ENCODE measurements around the gene HFE. TPM values are rescaled to one million over a fixed set of nuclear protein-coding genes. Genes with fewer than 3 reads are reported as not detected.
A peak's percentile ranks its signal among the peaks of the same experiment; 100 is the strongest.
"Not testable (repeated sequence)": the region's sequence is repeated elsewhere in the genome, so short reads cannot be mapped to it uniquely, and the experiment has no call there.

Gene HFE
- total RNA-seq, 3 donors from 2014 or later = 0.28 TPM; not detected in 2

- Mint-ChIP-seq H3K36me3 (ENCODE audit: insufficient read depth) (no peaks in the 10 kb centered on the region), H3K4me3 (no peak overlapping the region), H3K9me3 (no peaks in the 10 kb centered on the region), H3K27me3 (ENCODE audit: low read depth) (no peaks in the 10 kb centered on the region), H3K4me1 (ENCODE audit: low read depth) (peaks cover 6% of the 10 kb centered on the region)
- no peak for ATAC-seq
- DNase-seq = no peak
Observed at GRCh38 chr6:26113570-26113969, 26.3 kb downstream of the HFE start.

GRCh38 chr6:26115226-26115625 lies 28.0 kb downstream of the HFE start:
- no peak for DNase-seq
- H3K4me3 Mint-ChIP-seq = no peak overlapping the region
- no peaks in the 10 kb centered on the region for H3K27me3 Mint-ChIP-seq (ENCODE audit: low read depth)
- H3K4me1 Mint-ChIP-seq (ENCODE audit: low read depth) = peaks cover 6% of the 10 kb centered on the region
- no peaks in the 10 kb centered on the region for H3K9me3 Mint-ChIP-seq
- H3K36me3 Mint-ChIP-seq (ENCODE audit: insufficient read depth) = no peaks in the 10 kb centered on the region
- ATAC-seq = no peak

DNA sequence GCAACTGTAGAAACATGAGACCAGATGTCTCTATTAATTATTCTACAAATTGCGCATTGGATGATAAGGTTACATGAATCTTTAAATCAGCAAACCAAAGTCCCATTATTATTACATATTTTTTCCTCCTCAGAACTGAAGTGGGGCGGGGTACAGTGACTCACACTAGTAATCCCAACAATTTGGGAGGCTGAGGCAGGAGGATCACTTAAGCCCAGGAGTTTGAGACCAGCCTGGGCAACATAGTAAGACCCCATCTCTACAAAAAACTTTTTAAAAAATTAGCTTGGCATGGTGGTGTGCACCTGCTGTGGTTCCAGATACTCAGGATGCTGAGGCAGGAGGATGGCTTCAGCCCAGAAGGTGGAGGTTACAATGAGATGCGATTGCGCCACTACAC lies 29.0 kb downstream of the HFE start:
- Mint-ChIP-seq H3K4me1 (ENCODE audit: low read depth) (peaks cover 6% of the 10 kb centered on the region), H3K36me3 (ENCODE audit: insufficient read depth) (no peaks in the 10 kb centered on the region), H3K9me3 (no peaks in the 10 kb centered on the region), H3K27me3 (ENCODE audit: low read depth) (no peaks in the 10 kb centered on the region), H3K4me3 (no peak overlapping the region)
- ATAC-seq = no peak
- DNase-seq = no peak

DNA sequence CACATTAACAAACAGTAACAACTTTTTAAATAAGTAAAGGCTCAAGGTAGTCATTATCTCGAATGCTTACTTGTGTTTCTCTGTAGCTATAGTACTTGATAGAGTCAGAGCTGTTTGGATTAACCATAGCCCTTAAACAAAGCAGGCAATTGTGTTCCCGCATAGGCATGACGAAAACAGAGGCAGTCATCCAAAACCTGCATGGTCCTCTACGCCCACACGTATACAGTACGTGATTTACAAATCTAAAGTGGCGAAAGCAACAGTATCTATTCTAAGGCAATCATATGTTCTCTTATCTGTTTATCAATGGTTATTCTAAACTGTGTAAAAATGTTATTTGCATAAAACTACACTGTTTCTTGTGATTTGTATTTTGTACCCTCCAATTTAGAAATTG lies 31.8 kb downstream of the HFE start:
- H3K4me1 Mint-ChIP-seq (ENCODE audit: low read depth) = peaks cover 19% of the 10 kb centered on the region
- no peaks in the 10 kb centered on the region for H3K27me3 Mint-ChIP-seq (ENCODE audit: low read depth)
- no peaks in the 10 kb centered on the region for H3K9me3 Mint-ChIP-seq
- H3K36me3 Mint-ChIP-seq (ENCODE audit: insufficient read depth) = peaks cover 2% of the 10 kb centered on the region
- DNase-seq = no peak
- no peak overlapping the region for H3K4me3 Mint-ChIP-seq
- no peak for ATAC-seq

- H3K4me1 Mint-ChIP-seq (ENCODE audit: low read depth) = peaks cover 17% of the 10 kb centered on the region
- H3K27me3 Mint-ChIP-seq (ENCODE audit: low read depth); ATAC-seq; DNase-seq; H3K4me3 Mint-ChIP-seq; H3K36me3 Mint-ChIP-seq (ENCODE audit: insufficient read depth); H3K9me3 Mint-ChIP-seq: not testable (repeated sequence)
Observed at GRCh38 chr6:26120115-26120514, 32.9 kb downstream of the HFE start.

DNA sequence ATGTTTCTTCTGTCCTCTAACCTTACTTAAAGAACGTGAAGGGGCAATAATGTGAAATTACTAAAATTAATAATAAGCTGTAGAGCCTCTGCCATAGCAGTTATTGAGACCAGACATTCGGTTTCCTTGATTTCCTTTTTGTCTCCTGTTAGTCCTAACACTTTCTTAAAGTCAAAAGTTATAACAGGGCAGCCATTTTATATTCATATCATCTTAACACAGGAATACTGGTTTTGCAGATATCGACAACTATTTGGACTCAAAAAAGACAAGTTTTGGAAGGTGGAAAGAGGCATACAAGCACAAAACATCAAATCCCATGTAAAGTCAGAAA lies 33.5 kb downstream of the HFE start:
- Mint-ChIP-seq H3K4me3 (no peak overlapping the region), H3K4me1 (ENCODE audit: low read depth) (peaks cover 13% of the 10 kb centered on the region), H3K36me3 (ENCODE audit: insufficient read depth) (peaks cover 2% of the 10 kb centered on the region), H3K9me3 (no peaks in the 10 kb centered on the region), H3K27me3 (ENCODE audit: low read depth) (no peaks in the 10 kb centered on the region)
- ATAC-seq (no peak), DNase-seq (no peak)

- no peak for DNase-seq
- Mint-ChIP-seq H3K36me3 (ENCODE audit: insufficient read depth) (peaks cover 2% of the 10 kb centered on the region), H3K4me1 (ENCODE audit: low read depth) (peaks cover 18% of the 10 kb centered on the region), H3K27me3 (ENCODE audit: low read depth) (no peaks in the 10 kb centered on the region), H3K9me3 (no peaks in the 10 kb centered on the region), H3K4me3 (no peak overlapping the region)
- no peak for ATAC-seq
Observed at GRCh38 chr6:26121141-26122004, 34.1 kb downstream of the HFE start.

GRCh38 chr6:26122005-26122388 lies 34.8 kb downstream of the HFE start:
- H3K9me3 Mint-ChIP-seq = no peaks in the 10 kb centered on the region
- DNase-seq (no peak), ATAC-seq (no peak)
- H3K27me3 Mint-ChIP-seq (ENCODE audit: low read depth) = no peaks in the 10 kb centered on the region
- no peak overlapping the region for H3K4me3 Mint-ChIP-seq
- peaks cover 24% of the 10 kb centered on the region for H3K4me1 Mint-ChIP-seq (ENCODE audit: low read depth)
- peaks cover 2% of the 10 kb centered on the region for H3K36me3 Mint-ChIP-seq (ENCODE audit: insufficient read depth)

- peak overlapping the region; percentile 88 for H3K4me3 Mint-ChIP-seq
- ATAC-seq (no peak), DNase-seq (no peak)
- H3K4me1 Mint-ChIP-seq (ENCODE audit: low read depth) = peaks cover 28% of the 10 kb centered on the region
- H3K9me3 Mint-ChIP-seq = no peaks in the 10 kb centered on the region
- H3K27me3 Mint-ChIP-seq (ENCODE audit: low read depth) = no peaks in the 10 kb centered on the region
- peaks cover 2% of the 10 kb centered on the region for H3K36me3 Mint-ChIP-seq (ENCODE audit: insufficient read depth)
Observed at GRCh38 chr6:26122402-26122792, 35.2 kb downstream of the HFE start.

DNA sequence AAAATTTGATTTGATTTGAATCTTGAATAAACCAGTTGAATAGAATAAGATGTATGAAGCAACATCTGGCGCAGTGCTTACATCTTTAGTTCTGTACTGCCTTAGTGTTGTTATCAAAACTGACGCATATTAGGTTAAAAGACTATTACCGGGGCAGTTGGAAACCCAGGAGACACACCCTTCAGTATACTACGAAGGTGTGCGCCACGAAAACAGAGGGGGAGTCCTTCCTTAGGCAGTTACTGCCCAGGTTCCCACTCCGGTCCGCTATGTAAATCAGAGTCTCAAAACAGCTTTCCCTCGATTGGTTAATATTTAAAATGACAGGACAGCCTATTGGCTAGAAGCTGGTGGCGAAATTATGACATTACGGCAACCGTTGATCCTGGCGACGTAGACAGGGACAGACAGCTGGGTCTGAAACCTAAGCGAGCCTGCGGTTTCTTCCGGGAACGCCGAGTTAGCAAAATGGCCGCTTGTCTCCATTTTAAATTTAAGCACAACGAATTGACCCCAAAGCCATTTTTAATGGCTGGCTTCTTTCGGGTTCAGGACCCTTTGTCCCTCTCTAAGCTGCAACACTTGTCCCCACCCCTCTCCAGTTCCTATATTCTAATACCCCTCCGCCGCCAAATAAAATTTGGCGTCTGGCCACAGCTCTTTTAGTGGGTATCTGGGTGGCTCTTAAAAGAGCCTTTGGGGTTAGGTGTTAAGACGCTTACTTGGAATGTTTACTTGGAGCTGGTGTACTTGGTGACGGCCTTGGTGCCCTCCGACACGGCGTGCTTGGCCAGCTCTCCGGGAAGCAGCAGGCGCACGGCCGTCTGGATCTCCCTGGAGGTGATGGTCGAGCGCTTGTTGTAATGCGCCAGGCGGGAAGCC lies 35.8 kb downstream of the HFE start:
- Mint-ChIP-seq H3K27me3 (ENCODE audit: low read depth) (no peaks in the 10 kb centered on the region), H3K36me3 (ENCODE audit: insufficient read depth) (peaks cover 2% of the 10 kb centered on the region), H3K9me3 (no peaks in the 10 kb centered on the region), H3K4me3 (peak overlapping the region; percentile 88), H3K4me1 (ENCODE audit: low read depth) (peaks cover 34% of the 10 kb centered on the region)
- ATAC-seq (peak; percentile 60 to 69), DNase-seq (peak; percentile 94)

DNA sequence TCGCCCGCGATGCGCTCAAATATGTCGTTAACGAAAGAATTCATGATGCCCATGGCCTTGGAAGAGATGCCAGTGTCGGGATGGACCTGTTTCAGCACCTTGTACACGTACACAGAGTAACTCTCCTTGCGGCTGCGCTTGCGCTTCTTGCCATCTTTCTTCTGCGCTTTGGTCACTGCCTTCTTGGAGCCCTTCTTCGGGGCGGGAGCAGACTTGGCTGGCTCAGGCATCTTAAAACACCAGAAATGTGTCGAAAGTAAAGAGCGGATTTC lies 36.4 kb downstream of the HFE start:
- Mint-ChIP-seq H3K4me1 (ENCODE audit: low read depth) (peaks cover 38% of the 10 kb centered on the region), H3K9me3 (no peaks in the 10 kb centered on the region), H3K36me3 (ENCODE audit: insufficient read depth) (peaks cover 6% of the 10 kb centered on the region), H3K4me3 (peak overlapping the region; percentile 88), H3K27me3 (ENCODE audit: low read depth) (no peaks in the 10 kb centered on the region)
- no peak for DNase-seq
- ATAC-seq = no peak

GRCh38 chr6:26123947-26124780 lies 36.9 kb downstream of the HFE start:
- peak; percentile 83 for ATAC-seq
- no peaks in the 10 kb centered on the region for H3K27me3 Mint-ChIP-seq (ENCODE audit: low read depth)
- peaks cover 6% of the 10 kb centered on the region for H3K36me3 Mint-ChIP-seq (ENCODE audit: insufficient read depth)
- H3K4me3 Mint-ChIP-seq = peak overlapping the region; percentile 88
- no peaks in the 10 kb centered on the region for H3K9me3 Mint-ChIP-seq
- peaks cover 39% of the 10 kb centered on the region for H3K4me1 Mint-ChIP-seq (ENCODE audit: low read depth)
- DNase-seq = peak; percentile 61

GRCh38 chr6:26124781-26125685 lies 37.8 kb downstream of the HFE start:
- H3K36me3 Mint-ChIP-seq (ENCODE audit: insufficient read depth) = peaks cover 9% of the 10 kb centered on the region
- H3K27me3 Mint-ChIP-seq (ENCODE audit: low read depth) = no peaks in the 10 kb centered on the region
- peaks cover 42% of the 10 kb centered on the region for H3K4me1 Mint-ChIP-seq (ENCODE audit: low read depth)
- H3K4me3 Mint-ChIP-seq = peak overlapping the region; percentile 88
- ATAC-seq = no peak
- no peak for DNase-seq
- H3K9me3 Mint-ChIP-seq = no peaks in the 10 kb centered on the region
